ENCODE data around the gene C1QTNF9. TPM values are rescaled to one million over a fixed set of nuclear protein-coding genes. Genes with fewer than 3 reads are reported as not detected.

The C1QTNF9 gene
- total and polyA plus RNA-seq, 2 of the 8 experiments (the other 6 are each of a cell fraction or from before 2014, with no cell fraction given), result not detected

GRCh38 chr13:24306632-24307031 lies 2.7 kb upstream of the C1QTNF9 start (continued):
- no peak for TF ChIP-seq GTF2F1 (IDR thresholded peaks at IDR 0.05; ENCODE audit: borderline replicate concordance, low read depth, low read length)
- TF ChIP-seq ATF3 (IDR thresholded peaks at IDR 0.05; ENCODE audit: insufficient read depth, low read depth, low read length), result no peak
